Naive thymus-derived CD4-positive, alpha-beta T cell (primary cell): Measurements from ENCODE around the gene DOCK2. TPM values are rescaled to one million over a fixed set of nuclear protein-coding genes. Genes with fewer than 3 reads are reported as not detected.

Experiments
- ATAC-seq: fragments of 150-1000 bp; cut with Tn5 transposase; 2 replicates; pipeline ENCODE4 v1.10.0; 2021; ENCODE audit warnings: mild to moderate bottlenecking, moderate library complexity
- CTCF ChIA-PET: fragments of 350-600 bp; sonication (Branson Sonifier 250); formaldehyde crosslinking; loops from one replicate; lab custom pipeline; 2021; ENCODE audit warnings: antibody characterized with exemption; lab: Charles Lee
- POLR2A ChIA-PET: fragments of 350-600 bp; sonication (Branson Sonifier 250); formaldehyde crosslinking; loops from one replicate; lab custom pipeline; 2021; ENCODE audit warnings: antibody characterized with exemption, inconsistent platforms; lab: Charles Lee
- DNase-seq, 9 donors: peaks; one replicate each; pipeline versions ENCODE4 v3.0.0 to v3.0.0-alpha.2; 2020 to 2022; ENCODE audit warnings: mixed read lengths in 1 of 9
- H3K27ac ChIP-seq: one replicate; pipeline ENCODE4 v1.7.0; 2013; ENCODE audit warnings: mild to moderate bottlenecking, low read depth, low read length, moderate library complexity
- H3K27me3 ChIP-seq, 2 donors: one replicate each; pipeline ENCODE4 v1.7.0; 2013; ENCODE audit warnings: low read length in 2 of 2, mild to moderate bottlenecking in 2 of 2, moderate library complexity in 2 of 2; ENCODE audit not compliant: control insufficient read depth in 2 of 2, insufficient read depth in 2 of 2
- H3K36me3 ChIP-seq, 3 experiments: 1 replicate in 2 of 3; 2 replicates in 1 of 3; pipeline ENCODE4 v1.7.0; 2013; ENCODE audit warnings: low read length in 3 of 3, mild to moderate bottlenecking in 3 of 3, moderate library complexity in 1 of 3; ENCODE audit not compliant: insufficient read depth in 3 of 3, control insufficient read depth in 2 of 3
- H3K4me1 ChIP-seq, 2 donors: one replicate each; pipeline ENCODE4 v1.7.0; 2013; ENCODE audit warnings: low read length in 2 of 2, mild to moderate bottlenecking in 2 of 2, moderate library complexity in 1 of 2; ENCODE audit not compliant: control insufficient read depth in 2 of 2, insufficient read depth in 2 of 2
- H3K4me3 ChIP-seq: 2 replicates; pipeline ENCODE4 v1.7.0; 2013; ENCODE audit warnings: mild to moderate bottlenecking, low read length
- H3K9me3 ChIP-seq, 3 experiments: 1 replicate in 2 of 3; 2 replicates in 1 of 3; pipeline ENCODE4 v1.7.0; 2013; ENCODE audit warnings: low read length in 3 of 3; ENCODE audit not compliant: control insufficient read depth in 2 of 3
- H3K27ac Mint-ChIP-seq, 9 donors: one replicate each; pipeline ENCODE4 v1.8.0; 2020 to 2022; ENCODE audit warnings: mixed read lengths in 9 of 9, mild to moderate bottlenecking in 8 of 9, moderate library complexity in 5 of 9, inconsistent platforms in 2 of 9
- H3K27me3 Mint-ChIP-seq, 5 donors: one replicate each; pipeline ENCODE4 v1.8.0; 2021 to 2022; ENCODE audit warnings: mixed read lengths in 5 of 5, mild to moderate bottlenecking in 1 of 5
- H3K36me3 Mint-ChIP-seq, 5 donors: one replicate each; pipeline ENCODE4 v1.8.0; 2020 to 2022; ENCODE audit warnings: mixed read lengths in 5 of 5, mild to moderate bottlenecking in 3 of 5, inconsistent platforms in 1 of 5
- H3K4me1 Mint-ChIP-seq, 7 donors: one replicate each; pipeline ENCODE4 v1.8.0; 2020 to 2022; ENCODE audit warnings: mixed read lengths in 7 of 7, mild to moderate bottlenecking in 3 of 7, inconsistent platforms in 1 of 7
- H3K4me3 Mint-ChIP-seq, 10 donors: one replicate each; pipeline ENCODE4 v1.8.0; 2020 to 2022; ENCODE audit warnings: mild to moderate bottlenecking in 10 of 10, mixed read lengths in 10 of 10, moderate library complexity in 6 of 10, inconsistent platforms in 2 of 10
- H3K9me3 Mint-ChIP-seq, 11 donors: one replicate each; pipeline ENCODE4 v1.8.0; 2020 to 2022; ENCODE audit warnings: mixed read lengths in 11 of 11, mild to moderate bottlenecking in 4 of 11, inconsistent platforms in 1 of 11, moderate library complexity in 1 of 11
- intact Hi-C, 2 donors: fragments of 100-400 bp; cut with micrococcal nuclease; formaldehyde crosslinking; loops; one replicate each; pipeline ENCODE4 v1.15.1; 2023
- microRNA-seq: library from miRNA; unstranded; fragments of <30 nt; microRNA quantifications from one replicate; pipeline ENCODE4 v1.2.0, GENCODE V29; 2022; ENCODE audit warnings: borderline microRNAs expressed
- polyA plus RNA-seq, 2 donors: library from polyadenylated mRNA; unstranded; fragments of 300-500 nt; fragmentation: Illumina TruSeq; gene quantifications; one replicate each; pipeline ENCODE4 v1.2.3, GENCODE V29; 2021
- total RNA-seq, 6 experiments: library from RNA in 5 of 6; stranded (reverse) in 5 of 6; gene quantifications; 1 replicate in 5 of 6; 2 replicates in 1 of 6; pipeline ENCODE4 v1.2.3 and lab custom pipeline; 2021 to 2026

The DOCK2 gene
- total and polyA plus RNA-seq, 7 experiments from 2014 or later: 63.7 to 345 (median 202) TPM

GRCh38 chr5:170132269-170132975 is 495.3 kb downstream of the DOCK2 start:
- H3K4me1 Mint-ChIP-seq: no peaks in the 10 kb centered on the region
- Histone ChIP-seq H3K4me1 (no peaks in the 10 kb centered on the region), H3K36me3 (no peaks in the 10 kb centered on the region), H3K27ac (no peak overlapping the region), H3K27me3 (no peaks in the 10 kb centered on the region), H3K4me3 (no peak overlapping the region), H3K9me3 (no peaks in the 10 kb centered on the region)
- POLR2A ChIA-PET: interaction anchor here (0.7 kb wide), 1 partner anchor 12 kb away, joined by 4 read pairs; no protein-coding TSS in a partner anchor
- intact Hi-C loops: no loop called here
- H3K4me3 Mint-ChIP-seq: no peak overlapping the region
- peaks cover 5 to 57% (median 24%) of the 10 kb centered on the region in 5 donors for H3K27me3 Mint-ChIP-seq
- CTCF ChIA-PET: no interaction called here
- H3K27ac Mint-ChIP-seq: no peak overlapping the region
- peaks cover 0 to 11% (median 0%) of the 10 kb centered on the region in 11 donors for H3K9me3 Mint-ChIP-seq
- no peak for DNase-seq
- H3K36me3 Mint-ChIP-seq: peaks cover 0 to under 1% (median 0%) of the 10 kb centered on the region in 5 donors
- ATAC-seq: no peak

Small RNA genes within 50 kb of the gene (microRNA-seq; reads per million reads assigned to microRNA genes)
- not detected for gene MIR378E

Other genes starting within 250 kb of the DOCK2 start
- 10 to 100 TPM in 4 of 5 experiments, 1 to 10 TPM in 1; 9.9 to 27.2 (median 13.6) TPM for gene SPDL1, start 53.5 kb upstream of the DOCK2 start, total RNA-seq
- gene SPDL1, start 53.5 kb upstream of the DOCK2 start, polyA plus RNA-seq: 1 to 10 TPM; 6.6 to 8.5 TPM